Measurements from ENCODE around the gene RPS17.
"Not testable (repeated sequence)": the region's sequence is repeated elsewhere in the genome, so short reads cannot be mapped to it uniquely, and the experiment has no call there.

RPS17 gene

DNA sequence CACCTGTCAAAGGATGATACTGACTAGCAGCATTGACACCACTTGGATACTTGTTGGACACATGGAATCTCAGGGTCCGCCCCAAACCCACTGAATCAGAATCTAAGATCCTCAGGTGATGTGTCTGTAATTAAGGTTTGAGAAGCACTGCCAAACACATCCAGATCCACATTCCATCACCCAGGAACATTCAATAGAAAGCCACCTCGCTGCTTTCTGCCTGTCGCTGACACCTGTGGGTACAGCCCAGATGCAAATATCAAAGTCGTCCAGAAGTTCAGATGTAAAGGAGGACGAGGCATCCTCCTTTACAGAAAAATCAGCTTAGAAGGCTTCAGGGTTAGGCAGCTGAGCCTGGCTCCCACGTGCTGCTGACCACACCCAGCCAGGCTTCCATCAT, 5.2 kb upstream of the RPS17 start:
- DNase-seq (ENCODE audit: low spot score) = no peak

DNA sequence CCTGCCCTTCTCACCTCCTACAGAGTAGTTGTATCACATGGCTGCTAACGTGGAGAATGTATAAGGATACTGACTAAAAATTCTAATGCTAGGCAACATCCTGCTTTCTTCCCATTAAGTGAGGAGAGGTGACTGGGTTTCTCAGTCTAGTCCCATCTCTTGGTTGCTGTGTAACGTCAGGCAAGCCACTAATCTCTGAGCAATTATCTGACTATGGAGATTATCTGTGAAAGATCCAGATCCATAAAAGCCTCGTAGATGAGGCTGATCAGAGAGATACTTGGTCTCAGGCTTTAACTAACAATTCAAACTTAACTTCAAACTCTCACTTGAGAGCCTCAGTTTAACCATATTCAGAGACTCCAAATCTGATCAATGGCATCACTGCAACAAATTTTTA, 4.7 kb upstream of the RPS17 start:
- DNase-seq (ENCODE audit: low spot score) = no peak

DNA sequence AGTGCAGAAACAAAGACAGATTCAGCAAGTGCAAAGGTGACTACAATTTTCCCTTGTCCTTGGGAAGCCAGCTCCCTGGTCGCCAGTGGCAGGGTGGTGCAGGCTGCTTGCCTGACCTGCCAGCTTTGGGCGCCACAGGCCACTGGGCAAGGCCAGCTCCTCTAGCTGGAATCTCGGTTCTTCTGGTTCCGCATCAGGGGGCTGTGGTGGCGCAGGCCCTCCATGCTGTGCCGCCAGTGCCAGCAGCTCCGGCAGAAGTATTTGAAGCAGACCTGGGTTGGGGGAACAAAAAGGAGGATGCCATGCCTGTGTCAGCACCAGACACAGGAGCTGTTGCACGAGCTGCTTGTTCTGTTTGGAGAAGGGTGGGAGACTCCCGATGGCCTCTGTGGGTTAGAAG, 4.2 kb upstream of the RPS17 start:
- no peak for DNase-seq (ENCODE audit: low spot score)

DNA sequence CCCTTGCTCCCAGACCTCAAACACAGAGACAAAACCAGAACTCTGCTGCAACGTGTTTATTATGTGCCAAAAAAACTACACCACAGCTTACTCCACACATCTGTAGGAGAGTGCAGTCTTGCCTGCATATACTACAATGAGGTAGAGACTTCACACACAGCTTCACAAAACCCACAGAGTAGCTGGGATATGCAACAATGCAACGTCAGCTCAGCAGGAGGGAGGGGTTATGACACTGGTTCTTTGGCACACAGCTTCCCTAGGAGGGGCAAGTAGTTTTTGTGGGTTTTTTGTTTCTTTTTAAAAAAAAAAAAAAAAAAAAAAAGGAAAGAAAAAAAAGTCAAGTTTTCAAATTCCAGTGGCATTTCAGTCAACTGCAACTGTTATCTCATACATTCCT, 2.9 kb upstream of the RPS17 start:
- DNase-seq (ENCODE audit: low spot score) = no peak

DNA sequence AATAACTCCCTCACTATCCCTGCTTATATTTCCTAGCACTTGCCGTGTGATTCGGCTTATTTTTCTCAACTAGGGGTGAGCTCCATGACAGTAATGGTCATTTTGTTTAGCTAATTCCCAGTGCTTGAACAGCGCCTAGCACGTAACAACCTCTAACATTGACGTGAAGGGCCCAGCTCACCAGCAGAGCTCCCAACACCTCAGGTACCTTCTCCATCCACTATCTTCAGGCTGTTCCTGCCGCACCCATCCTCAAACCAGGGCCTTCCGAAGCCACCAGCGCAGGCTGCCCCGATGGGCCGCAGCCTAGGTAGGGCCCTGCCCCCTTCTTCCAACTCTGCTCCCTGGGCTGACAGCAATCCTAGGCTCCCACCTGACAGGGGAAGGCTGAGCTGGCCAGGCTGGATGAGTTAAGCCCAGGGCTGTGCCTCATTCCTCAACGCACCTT, 751 bp upstream of the RPS17 start:
- no peak for DNase-seq (ENCODE audit: low spot score)

DNA sequence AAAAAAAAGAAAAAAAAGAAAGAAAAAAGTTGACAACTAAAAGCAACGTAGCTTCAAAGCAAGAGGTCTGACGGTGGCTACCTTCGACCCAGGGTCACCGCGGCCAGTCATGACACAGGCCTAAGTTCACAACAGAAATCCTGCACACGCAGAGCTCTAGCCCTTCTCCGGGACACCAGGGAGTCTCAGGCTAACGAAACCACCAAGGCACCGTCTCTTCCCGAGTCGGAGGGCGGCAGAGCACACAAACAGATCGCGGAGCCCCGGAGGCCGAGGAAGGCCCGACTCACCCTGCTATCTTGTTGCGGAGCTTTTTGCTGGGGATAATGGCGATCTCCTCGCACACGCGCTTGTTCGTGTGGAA, 584 bp downstream of the RPS17 start:
- no peak for DNase-seq (ENCODE audit: low spot score)

DNA sequence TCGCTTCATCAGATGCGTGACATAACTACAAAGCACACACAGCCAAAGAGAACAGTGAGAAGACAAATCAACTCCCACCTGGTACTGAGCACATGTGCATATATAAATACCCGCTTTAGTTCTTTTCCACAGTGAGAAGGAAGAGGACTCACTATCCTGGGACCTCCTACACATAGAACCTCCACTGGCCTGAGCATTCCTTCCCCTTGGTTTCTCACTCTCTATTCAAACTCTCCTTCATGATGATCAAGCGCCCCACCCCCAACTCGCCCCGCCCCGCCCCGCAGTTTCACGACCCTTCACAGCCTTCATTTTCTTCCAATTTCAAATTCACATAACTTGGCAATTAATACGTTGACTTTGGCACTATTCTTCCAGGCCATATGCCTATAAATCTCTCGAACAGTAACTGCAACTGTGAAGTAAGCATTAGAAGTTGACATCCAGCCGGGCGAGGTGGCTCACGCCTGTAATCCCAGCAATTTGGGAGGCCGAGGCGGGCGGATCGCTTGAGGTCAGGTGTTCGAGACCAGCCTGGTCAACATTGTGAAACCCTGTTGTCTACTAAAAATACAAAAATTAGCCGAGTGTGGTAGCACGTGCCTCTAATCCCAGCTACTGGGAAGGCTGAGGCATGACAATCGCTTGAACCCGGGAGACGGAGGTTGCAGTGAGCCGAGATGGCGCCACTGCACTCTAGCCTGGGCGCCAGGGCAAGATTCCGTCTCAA, 1.1 kb downstream of the RPS17 start:
- no peak for DNase-seq (ENCODE audit: low spot score)

DNA sequence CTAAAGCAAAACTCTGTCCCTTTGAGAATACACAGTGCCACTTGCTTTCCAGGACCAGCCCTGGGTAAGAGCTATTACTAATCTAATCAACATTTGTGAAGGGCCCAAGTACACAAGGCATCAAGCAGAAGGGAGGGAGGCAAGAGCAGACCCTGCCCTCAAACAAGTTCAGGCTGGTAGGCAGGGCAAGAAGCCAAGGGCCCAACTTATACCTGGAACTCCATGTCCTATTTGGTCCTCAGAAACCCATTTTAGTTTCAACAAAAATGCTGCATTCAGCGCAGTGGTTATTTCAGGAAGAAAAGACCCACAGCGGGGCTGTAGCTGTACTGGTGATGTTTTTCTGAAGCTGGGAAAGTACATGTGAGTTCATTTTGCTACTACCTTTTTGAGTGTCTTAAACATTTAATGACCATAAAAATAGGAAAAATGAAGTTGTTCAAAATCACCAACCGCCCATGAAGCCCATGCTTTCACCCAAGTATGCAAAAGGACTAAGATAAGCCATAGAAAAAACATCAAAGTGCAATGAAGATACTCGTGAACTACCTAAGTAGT, 2.8 kb downstream of the RPS17 start:
- DNase-seq (ENCODE audit: low spot score) = no peak

DNA sequence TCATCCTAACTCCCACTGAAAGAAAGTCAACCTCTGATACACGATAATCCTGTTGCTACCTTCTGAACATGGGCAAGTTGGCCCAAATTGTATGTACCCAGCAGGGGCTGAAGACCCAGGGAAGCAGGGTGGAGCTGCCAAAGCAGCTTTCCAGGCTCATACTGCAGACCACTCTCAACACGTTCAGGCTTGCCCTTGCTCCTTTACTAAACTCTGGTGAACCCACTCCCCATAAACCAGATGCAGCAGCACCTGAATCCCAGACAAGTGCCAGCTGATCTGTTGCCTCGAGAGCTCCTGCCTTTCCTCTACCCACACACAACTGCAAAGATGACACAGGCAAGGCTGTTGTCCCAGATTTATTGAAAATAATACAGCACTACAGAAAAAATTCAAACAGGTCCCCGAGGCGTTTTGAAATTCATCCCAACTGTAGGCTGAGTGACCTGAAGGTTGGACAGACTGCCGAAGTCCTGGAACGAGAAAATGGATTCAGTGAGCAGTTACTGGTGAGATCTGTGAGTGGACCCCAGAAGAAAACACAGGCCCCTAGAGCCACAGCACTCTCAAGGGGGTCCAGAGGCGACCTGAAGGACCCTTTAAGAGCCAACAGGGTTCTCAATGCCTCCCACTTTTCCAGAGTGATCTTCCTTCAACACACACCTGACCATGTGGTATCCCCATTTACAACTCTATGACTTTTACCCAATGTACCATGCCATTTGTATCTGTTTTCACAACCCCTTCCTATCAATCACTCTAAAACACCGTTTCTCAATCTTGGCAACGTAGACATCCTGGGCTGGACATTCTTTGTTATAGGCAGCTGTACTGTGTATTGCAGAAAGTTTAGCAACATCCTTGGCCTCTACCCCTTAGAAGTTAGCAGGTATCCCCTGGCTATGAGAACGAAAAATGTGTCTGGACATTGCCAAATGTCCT, 3.6 kb downstream of the RPS17 start:
- no peak for DNase-seq (ENCODE audit: low spot score)

DNA sequence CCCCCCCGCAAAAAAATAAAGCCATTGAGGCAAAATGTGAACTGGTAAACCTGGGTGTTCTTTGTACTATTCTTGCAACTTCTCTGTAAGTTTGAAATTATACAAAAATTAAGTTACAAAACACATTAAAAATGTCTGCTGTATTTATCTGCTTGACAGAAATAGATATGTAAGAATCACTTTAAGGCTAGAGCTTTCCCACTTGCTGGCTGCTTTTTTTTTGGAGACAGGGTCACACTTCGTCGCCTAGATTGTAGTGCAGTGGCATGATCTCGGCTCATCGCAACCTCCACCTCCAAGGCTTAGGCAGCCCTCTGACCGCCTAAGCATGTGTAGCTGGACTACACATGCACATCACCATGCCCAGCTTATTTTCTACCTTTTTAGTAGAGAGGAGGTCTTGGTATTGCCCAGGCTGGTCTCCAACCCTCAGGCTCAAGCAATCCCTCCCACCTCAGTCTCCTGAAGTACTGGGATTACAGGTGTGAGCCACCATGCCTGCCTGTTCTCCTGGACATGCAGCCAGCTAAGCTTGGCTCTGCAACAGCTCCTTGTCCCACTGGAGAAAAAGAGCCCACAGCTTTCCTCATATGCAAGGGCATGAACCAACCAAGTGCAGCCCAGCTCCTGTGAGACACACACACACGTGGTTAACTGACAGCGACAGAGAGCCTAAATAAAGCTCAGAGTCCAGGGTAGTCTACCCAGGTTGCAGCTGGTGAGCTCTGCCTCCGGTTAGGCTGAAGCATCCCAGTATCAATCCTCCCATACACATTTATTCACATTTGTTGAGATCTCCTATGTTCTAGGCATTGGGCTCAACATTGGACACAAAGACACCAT, 4.5 kb downstream of the RPS17 start:
- DNase-seq (ENCODE audit: low spot score) = no peak

DNA sequence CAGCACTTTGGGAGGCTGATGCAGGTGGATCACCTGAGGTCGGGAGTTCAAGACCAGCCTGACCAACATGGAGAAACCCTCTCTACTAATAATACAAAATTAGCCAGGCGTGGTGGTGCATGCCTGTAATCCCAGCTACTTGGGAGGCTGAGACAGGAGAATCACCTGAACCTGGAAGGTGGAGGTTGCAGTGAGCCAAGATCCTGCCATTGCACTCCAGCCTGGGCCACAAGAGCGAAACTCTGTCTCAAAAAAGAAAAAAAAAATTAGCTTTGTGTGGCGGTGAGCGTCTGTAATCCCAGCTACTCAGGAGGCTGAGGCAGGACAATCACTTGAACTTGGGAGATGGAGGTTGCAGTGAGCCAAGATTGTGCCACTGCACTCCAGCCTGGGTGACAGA, 5.1 kb downstream of the RPS17 start:
- not testable (repeated sequence) for DNase-seq (ENCODE audit: low spot score)

DNA sequence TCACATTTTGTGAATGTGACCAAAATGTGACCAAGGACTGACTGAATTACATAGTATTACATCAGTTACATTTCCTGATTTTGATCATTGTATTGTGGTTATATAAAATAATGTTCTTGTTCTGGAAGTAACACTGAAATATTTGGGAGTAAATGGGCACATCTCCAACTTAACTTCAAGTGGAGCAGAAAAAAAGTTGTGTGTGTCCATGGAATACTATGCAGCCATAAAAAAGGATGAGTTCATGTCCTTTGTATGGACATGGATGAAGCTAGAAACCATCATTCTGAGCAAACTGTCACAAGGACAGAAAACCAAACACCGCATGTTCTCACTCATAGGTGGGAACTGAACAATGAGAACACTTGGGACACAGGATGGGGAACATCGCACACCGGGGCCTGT, 5.8 kb downstream of the RPS17 start:
- DNase-seq (ENCODE audit: low spot score) = not testable (repeated sequence)

DNA sequence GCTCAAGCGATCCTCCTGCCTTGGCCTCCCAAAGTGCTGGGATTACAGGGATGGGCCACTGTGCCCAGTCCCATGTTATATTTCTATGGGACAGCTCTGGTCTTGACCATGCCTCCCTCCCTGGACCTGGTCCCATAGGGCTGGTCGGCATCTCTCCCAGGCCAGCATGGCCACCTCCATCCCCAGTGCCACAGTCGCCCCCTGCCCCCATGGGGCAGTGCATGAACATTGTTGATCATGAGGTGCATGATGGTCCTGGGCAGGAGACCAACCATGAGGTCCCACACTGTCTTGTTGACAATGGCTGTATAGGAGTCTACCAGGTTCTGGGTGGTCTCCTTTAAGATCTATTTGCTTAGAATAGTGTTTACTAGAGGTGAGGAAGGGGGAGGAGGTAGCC, 6.5 kb downstream of the RPS17 start:
- DNase-seq (ENCODE audit: low spot score) = no peak

DNA sequence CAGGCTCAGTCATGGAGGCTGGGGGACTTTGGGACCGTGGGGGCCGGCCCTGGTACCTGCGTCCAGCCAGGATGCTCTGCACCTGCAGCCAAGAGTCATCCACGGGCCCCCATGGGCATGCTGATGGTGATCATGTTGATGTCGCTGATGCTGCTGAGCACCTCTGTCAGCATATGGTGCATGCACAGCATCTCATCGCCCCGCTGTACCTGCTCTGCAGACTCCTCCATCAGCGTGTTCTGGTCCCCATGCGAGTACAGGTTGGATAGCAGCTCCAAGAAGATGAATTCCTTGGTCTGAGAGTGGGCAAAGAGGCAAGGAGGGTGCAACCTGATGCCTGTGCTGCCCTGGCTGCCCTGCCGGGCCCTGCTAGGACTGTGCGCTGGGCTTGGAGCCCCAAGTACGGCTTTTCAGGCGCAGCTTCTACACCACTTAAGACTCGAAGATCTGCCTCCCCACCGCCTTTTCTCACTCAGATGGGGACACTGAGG, 7.2 kb downstream of the RPS17 start:
- DNase-seq (ENCODE audit: low spot score) = no peak

DNA sequence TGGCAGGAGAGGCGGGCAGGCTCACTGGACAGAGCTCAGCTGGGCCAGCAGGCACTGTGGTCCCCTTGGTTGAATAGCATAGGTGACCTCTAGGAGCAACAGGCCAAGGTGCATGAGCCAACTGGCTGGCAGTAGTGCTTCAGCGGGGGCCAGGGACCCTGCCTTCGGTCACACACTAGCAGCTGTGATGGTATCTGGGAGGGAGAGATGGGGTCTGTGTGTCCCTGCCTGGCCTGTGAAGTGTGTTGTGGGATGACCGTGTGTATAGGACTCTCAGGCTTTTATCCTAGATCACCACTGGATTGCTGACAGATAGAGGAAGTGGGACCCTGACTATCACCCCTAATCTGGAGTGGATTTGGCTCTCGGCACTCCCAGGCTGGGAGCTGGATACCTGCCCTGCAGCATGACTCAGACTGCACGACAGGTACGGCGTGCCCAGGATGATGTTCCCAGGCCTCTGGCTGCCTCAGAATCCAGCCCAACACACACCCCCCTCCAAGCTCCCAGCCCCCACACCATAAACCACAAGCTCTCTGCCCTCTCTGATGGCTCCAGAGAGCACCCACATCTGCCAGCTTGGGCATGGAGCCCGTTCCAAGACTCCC, 7.8 kb downstream of the RPS17 start:
- no peak for DNase-seq (ENCODE audit: low spot score)

DNA sequence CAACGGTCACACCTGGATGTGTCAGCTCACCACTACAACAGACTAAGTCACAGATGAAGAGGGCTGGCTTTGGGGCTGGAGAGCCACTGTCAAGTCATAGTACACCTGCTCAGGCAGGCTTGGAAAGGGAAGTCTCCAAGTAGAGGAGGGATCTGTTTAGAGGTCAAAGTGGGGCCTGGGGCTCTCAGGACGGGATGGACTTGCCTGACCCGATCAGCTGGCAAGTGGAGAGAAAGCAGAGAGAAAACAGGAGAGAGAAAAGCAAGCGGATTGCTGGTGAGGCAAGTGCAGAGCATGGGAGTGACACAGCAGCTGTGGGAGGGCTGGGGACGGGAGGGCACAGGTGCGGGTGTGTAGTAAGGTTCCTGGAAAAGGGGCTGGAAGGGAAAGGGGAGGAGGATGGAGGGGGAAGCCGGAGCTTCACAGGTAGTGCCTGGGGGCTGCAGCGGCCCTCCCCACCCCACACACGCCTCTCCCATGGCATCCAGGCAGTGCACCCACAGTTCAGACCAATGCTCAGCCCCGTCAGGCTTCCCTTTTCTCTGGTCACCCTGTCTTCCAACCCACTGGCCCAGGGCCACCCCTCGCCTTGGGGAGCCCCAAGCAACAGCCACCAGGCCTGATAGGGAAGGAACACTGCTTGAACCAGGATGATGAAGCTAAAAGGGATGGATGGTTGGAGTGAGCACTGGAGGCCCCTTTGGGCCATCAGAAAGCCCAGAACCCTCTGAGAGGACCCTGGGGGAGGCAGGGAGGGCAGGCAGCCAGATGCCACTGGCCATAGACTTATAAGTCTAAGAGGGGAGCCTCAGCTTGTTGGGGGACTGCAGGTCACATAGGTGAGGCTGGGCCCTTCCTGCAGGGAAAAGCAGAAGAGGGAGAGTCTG, 8.5 kb downstream of the RPS17 start:
- no peak for DNase-seq (ENCODE audit: low spot score)

DNA sequence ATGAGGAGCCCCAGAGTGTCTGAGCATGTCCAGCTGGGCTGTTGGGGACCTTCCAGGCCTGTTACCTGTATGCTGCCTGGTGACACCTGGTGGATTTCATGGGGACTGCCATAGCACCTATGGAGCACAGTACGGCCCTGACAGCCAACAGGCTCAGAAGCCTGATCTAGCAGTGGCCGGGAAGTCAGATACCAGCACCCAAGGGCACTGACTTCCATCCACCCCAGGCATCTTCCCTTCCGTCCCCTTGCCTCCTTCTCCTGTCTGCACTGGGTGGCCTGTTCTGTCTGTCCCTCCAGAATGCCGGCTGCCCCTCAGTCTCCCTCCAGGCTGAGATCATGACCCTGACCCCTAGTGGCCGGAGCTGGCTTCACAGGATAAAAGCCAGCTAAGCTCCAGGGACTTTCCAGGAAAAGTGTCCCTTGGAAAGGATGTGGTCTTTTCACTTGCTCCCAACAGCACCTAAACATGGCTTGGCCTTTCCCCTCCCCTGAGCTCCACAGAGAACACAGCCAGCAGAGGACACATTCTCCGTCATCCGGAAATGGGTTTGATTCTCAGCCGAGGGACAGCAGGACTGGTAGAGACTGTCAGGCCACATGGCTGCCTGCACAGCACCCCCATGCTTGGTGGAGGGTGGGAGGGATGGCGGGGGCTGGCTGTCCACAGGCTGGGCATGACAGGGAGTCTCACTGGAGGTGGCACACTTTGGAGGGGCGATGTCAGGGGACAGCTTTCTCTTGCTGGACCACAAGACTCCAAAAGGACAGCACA, 9.5 kb downstream of the RPS17 start:
- peak; percentile 61 for DNase-seq (ENCODE audit: low spot score)

DNA sequence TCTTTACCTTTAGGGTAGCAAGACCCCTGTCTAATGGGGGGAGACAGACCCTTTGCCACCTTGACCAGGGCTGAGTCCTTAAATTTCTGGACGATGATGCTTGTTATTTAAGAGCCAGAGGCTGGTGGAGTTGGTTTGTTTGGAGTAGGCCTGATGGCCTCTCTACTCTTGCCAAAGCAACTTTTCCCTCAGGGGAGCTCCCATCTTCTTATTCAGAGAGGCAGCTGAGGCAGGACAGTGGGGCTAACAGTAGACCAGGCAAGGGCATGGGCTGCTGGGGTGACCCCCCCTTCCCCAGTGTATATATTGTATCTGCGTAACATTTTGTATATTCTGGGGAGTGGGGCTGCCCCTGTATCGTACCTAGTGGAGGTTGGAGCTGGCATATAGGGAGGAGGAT, 10.3 kb downstream of the RPS17 start:
- DNase-seq (ENCODE audit: low spot score) = no peak

DNA sequence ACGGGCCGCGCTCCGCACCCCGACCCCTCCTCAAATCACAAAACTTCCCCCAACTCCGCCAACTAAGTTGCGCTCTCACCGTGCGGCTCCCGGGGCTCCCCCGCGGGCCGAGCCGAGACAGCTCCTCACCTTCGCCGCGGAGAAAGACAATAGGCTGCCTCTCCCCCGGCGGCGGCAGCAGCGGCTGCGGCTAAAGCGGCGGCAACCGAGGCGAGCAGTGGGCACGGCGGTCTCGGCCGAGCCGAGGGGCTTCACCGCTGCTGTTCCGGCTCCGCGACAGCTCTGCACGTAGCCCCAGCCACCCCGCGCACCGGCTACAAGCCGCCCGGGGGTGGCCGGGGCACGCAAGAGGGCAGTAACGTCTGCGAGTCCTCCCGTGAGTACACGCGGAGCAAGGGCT, 26.7 kb downstream of the RPS17 start:
- DNase-seq (ENCODE audit: low spot score) = not testable (repeated sequence)

DNA sequence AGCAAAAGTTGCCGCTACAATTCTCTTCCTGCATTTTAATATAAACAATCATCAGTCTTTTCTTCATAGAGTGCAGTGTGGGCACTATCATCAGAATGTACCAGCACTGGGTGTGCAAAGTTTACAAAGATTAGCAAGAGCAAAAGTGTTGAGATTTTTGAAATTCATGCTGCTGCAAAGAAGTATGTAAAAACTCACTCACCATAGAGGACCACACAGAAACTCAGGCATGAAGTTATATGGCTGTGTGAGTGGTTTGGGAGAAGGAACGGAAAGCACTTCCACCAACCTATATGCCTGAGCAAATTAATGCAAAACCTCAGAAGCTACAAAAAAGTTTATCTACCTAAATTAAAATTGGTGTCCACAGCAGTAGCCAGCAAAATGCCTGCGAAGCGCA, 32.6 kb downstream of the RPS17 start:
- DNase-seq (ENCODE audit: low spot score) = not testable (repeated sequence)
